ENCODE measurements around the gene PAMR1.
A peak's percentile ranks its signal among the peaks of the same experiment; 100 is the strongest.

Gene PAMR1

GRCh38 chr11:35477901-35478300 is 47.5 kb downstream of the PAMR1 start:
- H3K79me2 ChIP-seq (ENCODE audit: control insufficient read depth, insufficient read depth, low read length): no peaks in the 10 kb centered on the region
- no peaks in the 10 kb centered on the region for H3K27me3 ChIP-seq (ENCODE audit: insufficient read depth, low read length, poor library complexity)
- DNase-seq: peak; percentile 72
- H2AK5ac ChIP-seq (ENCODE audit: low read length): no peak overlapping the region
- H3K4me3 ChIP-seq (ENCODE audit: low read length): no peak overlapping the region
- no peak overlapping the region for H2BK5ac ChIP-seq (ENCODE audit: low read length)
- WGBS (ENCODE audit: extremely low coverage, insufficient coverage, low lambda C conversion rate): no CpG with 5 or more reads among the region's 4 CpGs
- no peak overlapping the region for H4K5ac ChIP-seq (ENCODE audit: low read length)
- H3K56ac ChIP-seq (ENCODE audit: low read length): no peak overlapping the region
- no peaks in the 10 kb centered on the region for H3K79me1 ChIP-seq (ENCODE audit: low read length)
- no peak overlapping the region for H3K4me2 ChIP-seq (ENCODE audit: low read length)
- H4K8ac ChIP-seq (ENCODE audit: low read depth, low read length): no peak overlapping the region
- peaks cover 2% of the 10 kb centered on the region for H3K4me1 ChIP-seq (ENCODE audit: control insufficient read depth, low read depth, low read length)
- no peaks in the 10 kb centered on the region for H3K36me3 ChIP-seq (ENCODE audit: control insufficient read depth, insufficient read depth, low read length)
- no peak overlapping the region for H3K9ac ChIP-seq (ENCODE audit: low read length)
- H3K23ac ChIP-seq (ENCODE audit: low read length): no peak overlapping the region
- H3K4ac ChIP-seq (ENCODE audit: low read depth, low read length): no peak overlapping the region
- no peak overlapping the region for H2BK120ac ChIP-seq (ENCODE audit: low read depth, low read length)
- H2BK15ac ChIP-seq (replicated peaks; ENCODE audit: low read depth): no peak overlapping the region
- H3K27ac ChIP-seq (ENCODE audit: low read depth, low read length): no peak overlapping the region
- H3K18ac ChIP-seq (ENCODE audit: low read length): peak overlapping the region; percentile 41

DNA sequence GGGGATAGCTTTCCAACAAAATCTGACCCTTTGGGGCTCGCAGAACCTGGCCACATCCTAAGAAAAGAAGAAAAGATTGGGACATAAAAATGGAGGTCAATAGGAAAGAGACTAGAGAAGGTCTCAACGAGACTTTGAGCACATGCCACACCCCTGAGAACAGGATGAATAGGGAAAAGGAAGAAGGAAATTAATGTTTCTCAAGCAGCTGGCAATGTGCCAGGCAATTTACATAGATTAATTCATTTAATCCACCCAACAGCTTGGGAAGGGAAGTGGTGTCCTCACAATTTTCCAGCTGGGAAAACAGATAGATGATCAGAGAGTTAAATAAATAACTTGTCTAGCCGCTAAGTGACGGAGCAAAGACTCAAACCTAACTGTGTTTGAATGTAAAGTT is 50.7 kb downstream of the PAMR1 start:
- DNase-seq: no peak
- no peak overlapping the region for H3K18ac ChIP-seq (ENCODE audit: low read length)
- H3K4me3 ChIP-seq (ENCODE audit: low read length): no peak overlapping the region
- H3K27ac ChIP-seq (ENCODE audit: low read depth, low read length): no peak overlapping the region
- WGBS (ENCODE audit: extremely low coverage, insufficient coverage, low lambda C conversion rate): no CpG with 5 or more reads among the region's 4 CpGs
- no peak overlapping the region for H3K23ac ChIP-seq (ENCODE audit: low read length)
- H3K9ac ChIP-seq (ENCODE audit: low read length): no peak overlapping the region
- no peak overlapping the region for H2BK5ac ChIP-seq (ENCODE audit: low read length)
- H3K4ac ChIP-seq (ENCODE audit: low read depth, low read length): no peak overlapping the region
- H3K4me1 ChIP-seq (ENCODE audit: control insufficient read depth, low read depth, low read length): peaks cover 2% of the 10 kb centered on the region
- no peaks in the 10 kb centered on the region for H3K79me1 ChIP-seq (ENCODE audit: low read length)
- no peak overlapping the region for H2AK5ac ChIP-seq (ENCODE audit: low read length)
- no peaks in the 10 kb centered on the region for H3K79me2 ChIP-seq (ENCODE audit: control insufficient read depth, insufficient read depth, low read length)
- no peaks in the 10 kb centered on the region for H3K36me3 ChIP-seq (ENCODE audit: control insufficient read depth, insufficient read depth, low read length)
- no peaks in the 10 kb centered on the region for H3K27me3 ChIP-seq (ENCODE audit: insufficient read depth, low read length, poor library complexity)
- no peak overlapping the region for H3K4me2 ChIP-seq (ENCODE audit: low read length)
- no peak overlapping the region for H4K8ac ChIP-seq (ENCODE audit: low read depth, low read length)
- H2BK120ac ChIP-seq (ENCODE audit: low read depth, low read length): no peak overlapping the region
- H2BK15ac ChIP-seq (replicated peaks; ENCODE audit: low read depth): no peak overlapping the region
- H3K56ac ChIP-seq (ENCODE audit: low read length): no peak overlapping the region
- no peak overlapping the region for H4K5ac ChIP-seq (ENCODE audit: low read length)

DNA sequence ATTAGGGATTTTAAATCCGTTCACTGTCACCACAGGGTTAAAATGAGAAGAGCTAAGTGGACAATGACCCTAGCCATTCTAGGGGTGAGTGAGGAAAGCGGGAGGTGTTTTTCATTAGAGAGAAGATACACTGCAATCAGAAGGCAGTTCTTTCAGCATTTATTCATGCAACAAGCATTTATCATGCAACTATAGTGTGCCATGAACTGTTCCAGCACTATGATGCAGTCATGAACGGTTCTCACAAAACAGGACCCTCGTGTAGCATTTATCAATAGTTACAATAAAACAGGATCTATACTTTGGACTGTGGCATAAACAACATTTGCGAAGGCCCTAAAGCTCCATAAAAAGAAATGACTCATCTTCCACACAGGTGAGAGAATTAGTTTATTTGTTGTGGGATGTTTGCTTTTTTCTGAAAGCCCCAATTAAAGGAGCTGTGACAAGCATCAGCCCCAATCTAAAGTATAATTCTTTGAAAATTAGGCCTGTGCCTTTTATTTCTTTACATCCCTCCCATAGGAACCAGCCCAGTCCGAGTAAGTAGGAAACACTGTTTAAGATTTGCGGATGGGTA is 51.5 kb downstream of the PAMR1 start:
- H3K4ac ChIP-seq (ENCODE audit: low read depth, low read length): no peak overlapping the region
- H3K18ac ChIP-seq (ENCODE audit: low read length): no peak overlapping the region
- no peaks in the 10 kb centered on the region for H3K36me3 ChIP-seq (ENCODE audit: control insufficient read depth, insufficient read depth, low read length)
- no peak overlapping the region for H2BK5ac ChIP-seq (ENCODE audit: low read length)
- no peak for DNase-seq
- no peaks in the 10 kb centered on the region for H3K79me2 ChIP-seq (ENCODE audit: control insufficient read depth, insufficient read depth, low read length)
- no peak overlapping the region for H3K9ac ChIP-seq (ENCODE audit: low read length)
- no peak overlapping the region for H2AK5ac ChIP-seq (ENCODE audit: low read length)
- H4K8ac ChIP-seq (ENCODE audit: low read depth, low read length): no peak overlapping the region
- no peak overlapping the region for H3K56ac ChIP-seq (ENCODE audit: low read length)
- H3K4me3 ChIP-seq (ENCODE audit: low read length): no peak overlapping the region
- no peak overlapping the region for H3K27ac ChIP-seq (ENCODE audit: low read depth, low read length)
- WGBS (ENCODE audit: extremely low coverage, insufficient coverage, low lambda C conversion rate): no CpG with 5 or more reads among the region's 7 CpGs
- no peaks in the 10 kb centered on the region for H3K27me3 ChIP-seq (ENCODE audit: insufficient read depth, low read length, poor library complexity)
- no peak overlapping the region for H3K4me2 ChIP-seq (ENCODE audit: low read length)
- no peak overlapping the region for H2BK120ac ChIP-seq (ENCODE audit: low read depth, low read length)
- H3K23ac ChIP-seq (ENCODE audit: low read length): no peak overlapping the region
- no peaks in the 10 kb centered on the region for H3K79me1 ChIP-seq (ENCODE audit: low read length)
- no peak overlapping the region for H4K5ac ChIP-seq (ENCODE audit: low read length)
- H3K4me1 ChIP-seq (ENCODE audit: control insufficient read depth, low read depth, low read length): peaks cover 2% of the 10 kb centered on the region
- H2BK15ac ChIP-seq (replicated peaks; ENCODE audit: low read depth): no peak overlapping the region

DNA sequence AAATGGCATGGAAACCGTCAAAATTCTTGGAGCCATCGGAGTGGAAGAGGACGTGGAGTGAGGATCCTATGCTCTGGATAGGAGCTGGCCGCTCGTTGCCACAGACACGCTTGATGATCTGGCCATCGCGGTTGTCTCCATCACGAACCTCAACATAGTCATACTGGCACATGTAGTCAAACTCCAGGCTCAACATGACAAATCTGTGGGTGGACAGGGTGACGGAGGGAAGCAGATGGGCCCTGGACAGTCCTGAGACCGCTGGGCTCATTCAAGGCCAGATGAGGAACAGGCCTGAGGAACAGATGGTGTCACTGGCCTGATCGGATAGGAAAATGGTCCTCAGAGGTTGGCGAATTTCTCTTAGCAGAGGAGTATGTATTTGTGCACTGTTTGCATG is 54.8 kb downstream of the PAMR1 start:
- no peak overlapping the region for H3K27ac ChIP-seq (ENCODE audit: low read depth, low read length)
- H3K18ac ChIP-seq (ENCODE audit: low read length): no peak overlapping the region
- H3K56ac ChIP-seq (ENCODE audit: low read length): no peak overlapping the region
- no peak overlapping the region for H2BK15ac ChIP-seq (replicated peaks; ENCODE audit: low read depth)
- H3K79me1 ChIP-seq (ENCODE audit: low read length): no peaks in the 10 kb centered on the region
- no peak overlapping the region for H3K4ac ChIP-seq (ENCODE audit: low read depth, low read length)
- H4K5ac ChIP-seq (ENCODE audit: low read length): no peak overlapping the region
- no peaks in the 10 kb centered on the region for H3K4me1 ChIP-seq (ENCODE audit: control insufficient read depth, low read depth, low read length)
- WGBS (ENCODE audit: extremely low coverage, insufficient coverage, low lambda C conversion rate): no CpG with 5 or more reads among the region's 13 CpGs
- no peak overlapping the region for H2BK120ac ChIP-seq (ENCODE audit: low read depth, low read length)
- H2AK5ac ChIP-seq (ENCODE audit: low read length): no peak overlapping the region
- no peak overlapping the region for H3K4me2 ChIP-seq (ENCODE audit: low read length)
- DNase-seq: no peak
- no peak overlapping the region for H3K23ac ChIP-seq (ENCODE audit: low read length)
- no peak overlapping the region for H3K4me3 ChIP-seq (ENCODE audit: low read length)
- H4K8ac ChIP-seq (ENCODE audit: low read depth, low read length): no peak overlapping the region
- H3K27me3 ChIP-seq (ENCODE audit: insufficient read depth, low read length, poor library complexity): no peaks in the 10 kb centered on the region
- no peaks in the 10 kb centered on the region for H3K79me2 ChIP-seq (ENCODE audit: control insufficient read depth, insufficient read depth, low read length)
- no peak overlapping the region for H3K9ac ChIP-seq (ENCODE audit: low read length)
- H2BK5ac ChIP-seq (ENCODE audit: low read length): no peak overlapping the region
- no peaks in the 10 kb centered on the region for H3K36me3 ChIP-seq (ENCODE audit: control insufficient read depth, insufficient read depth, low read length)

- no CpG with 5 or more reads among the region's 3 CpGs for WGBS (ENCODE audit: extremely low coverage, insufficient coverage, low lambda C conversion rate)
- no peak overlapping the region for H3K9ac ChIP-seq (ENCODE audit: low read length)
- no peak overlapping the region for H3K56ac ChIP-seq (ENCODE audit: low read length)
- no peak overlapping the region for H3K18ac ChIP-seq (ENCODE audit: low read length)
- H3K4ac ChIP-seq (ENCODE audit: low read depth, low read length): no peak overlapping the region
- H2BK5ac ChIP-seq (ENCODE audit: low read length): no peak overlapping the region
- no peaks in the 10 kb centered on the region for H3K27me3 ChIP-seq (ENCODE audit: insufficient read depth, low read length, poor library complexity)
- H3K36me3 ChIP-seq (ENCODE audit: control insufficient read depth, insufficient read depth, low read length): no peaks in the 10 kb centered on the region
- H3K27ac ChIP-seq (ENCODE audit: low read depth, low read length): no peak overlapping the region
- H2AK5ac ChIP-seq (ENCODE audit: low read length): no peak overlapping the region
- no peak overlapping the region for H2BK15ac ChIP-seq (replicated peaks; ENCODE audit: low read depth)
- no peaks in the 10 kb centered on the region for H3K4me1 ChIP-seq (ENCODE audit: control insufficient read depth, low read depth, low read length)
- no peak overlapping the region for H3K23ac ChIP-seq (ENCODE audit: low read length)
- no peaks in the 10 kb centered on the region for H3K79me2 ChIP-seq (ENCODE audit: control insufficient read depth, insufficient read depth, low read length)
- no peaks in the 10 kb centered on the region for H3K79me1 ChIP-seq (ENCODE audit: low read length)
- H3K4me3 ChIP-seq (ENCODE audit: low read length): no peak overlapping the region
- DNase-seq: no peak
- H4K5ac ChIP-seq (ENCODE audit: low read length): no peak overlapping the region
- H4K8ac ChIP-seq (ENCODE audit: low read depth, low read length): no peak overlapping the region
- no peak overlapping the region for H2BK120ac ChIP-seq (ENCODE audit: low read depth, low read length)
- H3K4me2 ChIP-seq (ENCODE audit: low read length): no peak overlapping the region
These were observed 59.4 kb downstream of the PAMR1 start for GRCh38 chr11:35466058-35466457.

- no peak overlapping the region for H3K18ac ChIP-seq (ENCODE audit: low read length)
- H3K27me3 ChIP-seq (ENCODE audit: insufficient read depth, low read length, poor library complexity): no peaks in the 10 kb centered on the region
- WGBS (ENCODE audit: extremely low coverage, insufficient coverage, low lambda C conversion rate): no CpG with 5 or more reads among the region's 1 CpG
- H3K9ac ChIP-seq (ENCODE audit: low read length): no peak overlapping the region
- no peak overlapping the region for H3K4me2 ChIP-seq (ENCODE audit: low read length)
- H3K36me3 ChIP-seq (ENCODE audit: control insufficient read depth, insufficient read depth, low read length): no peaks in the 10 kb centered on the region
- H2AK5ac ChIP-seq (ENCODE audit: low read length): no peak overlapping the region
- H3K23ac ChIP-seq (ENCODE audit: low read length): no peak overlapping the region
- no peaks in the 10 kb centered on the region for H3K79me1 ChIP-seq (ENCODE audit: low read length)
- no peak overlapping the region for H3K56ac ChIP-seq (ENCODE audit: low read length)
- H2BK120ac ChIP-seq (ENCODE audit: low read depth, low read length): no peak overlapping the region
- DNase-seq: no peak
- no peaks in the 10 kb centered on the region for H3K79me2 ChIP-seq (ENCODE audit: control insufficient read depth, insufficient read depth, low read length)
- no peak overlapping the region for H2BK15ac ChIP-seq (replicated peaks; ENCODE audit: low read depth)
- no peak overlapping the region for H2BK5ac ChIP-seq (ENCODE audit: low read length)
- H3K4me3 ChIP-seq (ENCODE audit: low read length): no peak overlapping the region
- H3K4me1 ChIP-seq (ENCODE audit: control insufficient read depth, low read depth, low read length): no peaks in the 10 kb centered on the region
- no peak overlapping the region for H4K8ac ChIP-seq (ENCODE audit: low read depth, low read length)
- no peak overlapping the region for H3K27ac ChIP-seq (ENCODE audit: low read depth, low read length)
- H4K5ac ChIP-seq (ENCODE audit: low read length): no peak overlapping the region
- H3K4ac ChIP-seq (ENCODE audit: low read depth, low read length): no peak overlapping the region
These were observed 61.1 kb downstream of the PAMR1 start for GRCh38 chr11:35464308-35464707.
